ENCODE data around the gene ST6GAL1. TPM values are rescaled to one million over a fixed set of nuclear protein-coding genes. Genes with fewer than 3 reads are reported as not detected.

ST6GAL1 gene
- total RNA-seq, 4 donors from 2014 or later, result 24.7 to 58.1 (median 44.5) TPM

GRCh38 chr3:187069857-187070516 is 139.7 kb downstream of the ST6GAL1 start:
- no peak overlapping the region for H3K27ac ChIP-seq
- 96 to 98% methylated on average over 7 of the region's 7 CpGs for WGBS, 2 donors
- peaks cover 0 to 3% (median 0%) of the 10 kb centered on the region in 4 donors for H3K9me3 ChIP-seq
- H3K4me3 ChIP-seq, result no peak overlapping the region
- peaks cover 0 to 39% (median 4%) of the 10 kb centered on the region in 3 donors for H3K36me3 ChIP-seq
- peaks cover 0 to 9% (median 0%) of the 10 kb centered on the region in 4 donors for H3K4me1 ChIP-seq
- H3K27me3 ChIP-seq, result no peaks in the 10 kb centered on the region
- TF ChIP-seq EP300 (IDR thresholded peaks at IDR 0.05) (no peak), POLR2A (IDR thresholded peaks at IDR 0.05) (no peak), CTCF (IDR thresholded peaks at IDR 0.05) (no peak)
- no peak for DNase-seq (ENCODE audit: low spot score in 2 of 2)

DNA sequence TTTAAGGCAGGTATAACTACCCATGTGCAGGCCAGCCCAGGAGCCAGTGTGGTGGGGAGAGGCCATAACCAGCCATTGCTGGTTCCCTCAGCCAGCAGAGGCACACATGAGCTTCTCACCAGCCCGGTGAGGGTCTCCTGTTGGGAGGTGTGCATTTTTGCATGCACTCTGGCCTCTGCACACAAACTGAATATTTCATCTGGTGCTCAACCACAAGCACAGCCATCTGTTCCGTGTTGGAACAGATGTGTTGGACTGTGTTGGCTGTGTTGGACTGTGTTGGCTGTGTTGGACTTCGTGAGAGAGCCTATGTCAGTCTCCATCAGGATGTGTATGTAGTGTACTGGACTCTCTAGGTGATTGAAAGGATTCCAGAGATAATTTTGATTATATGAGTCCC is 141.8 kb downstream of the ST6GAL1 start:
- WGBS, 2 donors, result 79 to 91% methylated on average over 3 of the region's 3 CpGs
- Histone ChIP-seq H3K27me3 (no peaks in the 10 kb centered on the region), H3K27ac (no peak overlapping the region), H3K36me3 (peaks cover 0 to 60% (median 18%) of the 10 kb centered on the region in 3 donors), H3K4me1 (no peaks in the 10 kb centered on the region), H3K9me3 (peaks cover 0 to 3% (median 0%) of the 10 kb centered on the region in 4 donors), H3K4me3 (no peak overlapping the region)
- TF ChIP-seq POLR2A (IDR thresholded peaks at IDR 0.05) (no peak), EP300 (IDR thresholded peaks at IDR 0.05) (no peak), CTCF (IDR thresholded peaks at IDR 0.05) (no peak)
- DNase-seq (ENCODE audit: low spot score in 2 of 2), result no peak

DNA sequence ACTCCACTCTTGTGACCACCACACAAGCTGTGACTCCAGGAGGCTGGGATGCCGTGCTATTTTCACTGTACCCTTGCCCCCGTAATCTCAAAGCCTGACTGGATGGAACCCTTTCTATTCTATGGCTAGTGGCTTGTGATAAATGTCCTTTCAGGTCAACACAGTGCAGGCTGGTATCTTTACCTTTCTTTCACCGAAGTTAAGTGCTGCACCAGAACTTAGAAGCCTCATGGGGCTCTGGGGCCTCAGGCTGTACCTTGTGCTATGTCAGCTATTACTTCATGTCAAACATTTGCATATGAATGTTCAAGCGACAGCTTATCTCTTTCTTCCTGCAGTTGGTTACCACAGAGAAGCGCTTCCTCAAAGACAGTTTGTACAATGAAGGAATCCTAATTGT is 142.2 kb downstream of the ST6GAL1 start:
- no peak for DNase-seq (ENCODE audit: low spot score in 2 of 2)
- peaks cover 0 to 3% (median 0%) of the 10 kb centered on the region in 4 donors for H3K9me3 ChIP-seq
- H3K27ac ChIP-seq, result no peak overlapping the region
- H3K36me3 ChIP-seq, result peaks cover 0 to 64% (median 18%) of the 10 kb centered on the region in 3 donors
- no peaks in the 10 kb centered on the region for H3K27me3 ChIP-seq
- H3K4me3 ChIP-seq, result no peak overlapping the region
- TF ChIP-seq EP300 (IDR thresholded peaks at IDR 0.05), result no peak
- no peak for TF ChIP-seq POLR2A (IDR thresholded peaks at IDR 0.05)
- TF ChIP-seq CTCF (IDR thresholded peaks at IDR 0.05), result no peak
- 91 to 93% methylated on average over 5 of the region's 5 CpGs for WGBS, 2 donors
- H3K4me1 ChIP-seq, result no peaks in the 10 kb centered on the region

- Histone ChIP-seq H3K27ac (no peak overlapping the region), H3K4me1 (no peaks in the 10 kb centered on the region), H3K36me3 (peaks cover 0 to 70% (median 18%) of the 10 kb centered on the region in 3 donors), H3K4me3 (no peak overlapping the region), H3K9me3 (peaks cover 0 to 3% (median 0%) of the 10 kb centered on the region in 4 donors), H3K27me3 (no peaks in the 10 kb centered on the region)
- TF ChIP-seq POLR2A (IDR thresholded peaks at IDR 0.05) (no peak), CTCF (IDR thresholded peaks at IDR 0.05) (no peak), EP300 (IDR thresholded peaks at IDR 0.05) (no peak)
- WGBS, 2 donors, result 87 to 93% methylated on average over 5 of the region's 5 CpGs
- no peak for DNase-seq (ENCODE audit: low spot score in 2 of 2)
Measured at GRCh38 chr3:187073581-187074098, 143.3 kb downstream of the ST6GAL1 start.

- Histone ChIP-seq H3K27ac (no peak overlapping the region), H3K27me3 (no peaks in the 10 kb centered on the region), H3K36me3 (peaks cover 0 to 64% (median 18%) of the 10 kb centered on the region in 3 donors), H3K9me3 (peaks cover 0 to under 1% (median 0%) of the 10 kb centered on the region in 4 donors), H3K4me1 (no peaks in the 10 kb centered on the region), H3K4me3 (no peak overlapping the region)
- TF ChIP-seq CTCF (IDR thresholded peaks at IDR 0.05) (no peak), EP300 (IDR thresholded peaks at IDR 0.05) (no peak), POLR2A (IDR thresholded peaks at IDR 0.05) (no peak)
- DNase-seq (ENCODE audit: low spot score in 2 of 2), result no peak
Measured at GRCh38 chr3:187074846-187075245, 144.5 kb downstream of the ST6GAL1 start.
